ENCODE results near the gene TRIM2.

- TF ChIP-seq EZH2 (IDR thresholded peaks at IDR 0.05; ENCODE audit: low read length, unreplicated experiment), result no peak
- TF ChIP-seq CTCF (conservative IDR thresholded peaks at IDR 0.05; ENCODE audit: low read depth, low read length), result no peak
Measured at GRCh38 chr4:153293742-153294057, 89.5 kb downstream of the TRIM2 start.

Measured in PC-3 (cell line).